Gastrocnemius medialis (tissue), 4 donors: ENCODE data around the gene DNAJC25. TPM values are rescaled to one million over a fixed set of nuclear protein-coding genes. Genes with fewer than 3 reads are reported as not detected.
A peak's percentile ranks its signal among the peaks of the same experiment; 100 is the strongest.

ENCODE experiments used
- ATAC-seq, 2 donors: fragments of 150-250 bp; one replicate each; pipeline ENCODE4 v1.9.1; 2016
- DNase-seq, 2 donors: peaks; one replicate each; pipeline ENCODE4 v3.0.0-alpha.2; 2019
- H3K27ac ChIP-seq, 4 donors: fragments of 200-600 bp; sonication (generic); 1 replicate in 1 of 4; 2 replicates in 3 of 4; pipeline ENCODE4 v1.5.1; 2016 to 2018; ENCODE audit warnings: mild to moderate bottlenecking in 2 of 4, moderate library complexity in 1 of 4
- H3K27me3 ChIP-seq, 3 donors: fragments of 200-600 bp; sonication (generic) in 2 of 3; 1 replicate in 1 of 3; 2 replicates in 2 of 3; pipeline versions ENCODE4 v1.5.1 to v1.6.0; 2016 to 2019; ENCODE audit warnings: mild to moderate bottlenecking in 1 of 3, moderate library complexity in 1 of 3
- H3K36me3 ChIP-seq, 2 donors: fragments of 200-600 bp; sonication (generic) in 1 of 2; one replicate each; pipeline ENCODE4 v1.5.1; 2017 to 2018
- H3K4me1 ChIP-seq, 2 donors: fragments of 200-600 bp; sonication (generic) in 1 of 2; one replicate each; pipeline ENCODE4 v1.5.1; 2016 to 2017; ENCODE audit warnings: mild to moderate bottlenecking in 2 of 2
- H3K4me3 ChIP-seq, 4 donors: fragments of 200-600 bp; sonication (generic) in 3 of 4; 1 replicate in 1 of 4; 2 replicates in 3 of 4; pipeline ENCODE4 v1.5.1; 2016 to 2019; ENCODE audit warnings: mild to moderate bottlenecking in 2 of 4
- H3K9me3 ChIP-seq, 3 donors: fragments of 200-600 bp; sonication (generic) in 2 of 3; 1 replicate in 1 of 3; 2 replicates in 2 of 3; pipeline ENCODE4 v1.5.1; 2016 to 2019
- POLR2A ChIP-seq, 2 donors: fragments of 450-650 bp; IDR thresholded peaks; one replicate each; pipeline ENCODE4 v1.6.1; 2017; ENCODE audit warnings: antibody characterized with exemption in 2 of 2, mild to moderate bottlenecking in 2 of 2, moderate library complexity in 2 of 2
- in situ Hi-C, 4 donors: fragments of 200-750 bp; cut with MboI; loops; one replicate each; pipeline versions ENCODE4 v1.15.0 to v1.8.0; 2017; ENCODE audit warnings: low sequenced_read_pairs in 4 of 4
- intact Hi-C: fragments of 100-400 bp; cut with DNase I; formaldehyde crosslinking; loops from one replicate; pipeline ENCODE4 v1.15.1; 2023; ENCODE audit warnings: low total_unique reads
- total RNA-seq, 4 donors: library from RNA; depleted of rRNA; stranded (reverse); fragments of >200 nt; gene quantifications; one replicate each; pipeline versions ENCODE4 v1.1.0 to v1.2.3, GENCODE V29; 2016
- TF ChIP-seq, protein P1 (sequence below), 5 experiments: fragments of 450-650 bp in 3 of 5; fragments of 200-600 bp in 2 of 5; sonication (generic) in 2 of 5; IDR thresholded peaks in 4 of 5; conservative IDR thresholded peaks in 1 of 5; 1 replicate in 4 of 5; 2 replicates in 1 of 5; pipeline ENCODE4 v1.5.1; 2016 to 2019; ENCODE audit warnings: antibody characterized with exemption in 5 of 5, mild to moderate bottlenecking in 3 of 5, moderate library complexity in 3 of 5

DNAJC25 gene
- total RNA-seq, 4 donors from 2014 or later, result 3.7 to 7.4 (median 4.9) TPM

DNA sequence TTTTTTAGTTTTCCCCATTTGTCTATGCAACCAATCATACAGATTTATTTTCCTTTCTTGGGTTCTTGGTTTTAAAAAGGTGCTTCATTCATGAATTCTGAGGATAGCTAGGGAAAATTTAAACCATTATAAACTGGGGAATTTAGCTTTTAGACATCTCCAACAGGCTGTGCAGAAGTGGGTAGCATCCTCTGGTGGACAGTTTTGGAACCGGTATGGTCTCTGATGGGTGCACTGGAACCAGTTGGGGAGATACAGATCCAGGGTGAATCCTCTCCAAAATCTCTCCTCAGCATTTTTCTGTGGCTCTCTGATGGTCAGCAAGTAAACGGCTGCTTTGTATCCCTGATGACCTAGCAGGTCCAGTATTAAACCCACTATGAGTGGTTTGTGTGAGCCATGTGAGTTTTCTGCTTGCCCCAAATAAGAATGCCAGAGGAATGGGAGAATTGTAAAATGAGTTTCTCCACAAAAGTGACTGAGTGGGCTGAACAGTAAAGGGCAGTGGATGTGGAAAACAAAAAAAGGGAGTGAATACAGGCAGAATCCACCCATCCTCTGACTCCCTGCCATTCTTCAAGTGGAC lies 9.1 kb upstream of the DNAJC25 start:
- Histone ChIP-seq H3K4me3 (no peak overlapping the region), H3K9me3 (no peaks in the 10 kb centered on the region), H3K4me1 (no peaks in the 10 kb centered on the region), H3K27ac (no peak overlapping the region), H3K27me3 (no peaks in the 10 kb centered on the region), H3K36me3 (no peaks in the 10 kb centered on the region)
- intact Hi-C loops, result no loop called here
- peak in 1 of 2 donors; percentile 17 for DNase-seq
- peak in 1 of 2 donors; percentile 55 for ATAC-seq
- TF ChIP-seq POLR2A (IDR thresholded peaks at IDR 0.05), result no peak
- TF ChIP-seq, protein P1, sequence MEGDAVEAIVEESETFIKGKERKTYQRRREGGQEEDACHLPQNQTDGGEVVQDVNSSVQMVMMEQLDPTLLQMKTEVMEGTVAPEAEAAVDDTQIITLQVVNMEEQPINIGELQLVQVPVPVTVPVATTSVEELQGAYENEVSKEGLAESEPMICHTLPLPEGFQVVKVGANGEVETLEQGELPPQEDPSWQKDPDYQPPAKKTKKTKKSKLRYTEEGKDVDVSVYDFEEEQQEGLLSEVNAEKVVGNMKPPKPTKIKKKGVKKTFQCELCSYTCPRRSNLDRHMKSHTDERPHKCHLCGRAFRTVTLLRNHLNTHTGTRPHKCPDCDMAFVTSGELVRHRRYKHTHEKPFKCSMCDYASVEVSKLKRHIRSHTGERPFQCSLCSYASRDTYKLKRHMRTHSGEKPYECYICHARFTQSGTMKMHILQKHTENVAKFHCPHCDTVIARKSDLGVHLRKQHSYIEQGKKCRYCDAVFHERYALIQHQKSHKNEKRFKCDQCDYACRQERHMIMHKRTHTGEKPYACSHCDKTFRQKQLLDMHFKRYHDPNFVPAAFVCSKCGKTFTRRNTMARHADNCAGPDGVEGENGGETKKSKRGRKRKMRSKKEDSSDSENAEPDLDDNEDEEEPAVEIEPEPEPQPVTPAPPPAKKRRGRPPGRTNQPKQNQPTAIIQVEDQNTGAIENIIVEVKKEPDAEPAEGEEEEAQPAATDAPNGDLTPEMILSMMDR (IDR thresholded peaks at IDR 0.05 in 4 of 5, conservative IDR thresholded peaks at IDR 0.05 in 1 of 5), result peak; percentile 43 to 92 (median 56)
- in situ Hi-C loops, result no loop called here

DNA sequence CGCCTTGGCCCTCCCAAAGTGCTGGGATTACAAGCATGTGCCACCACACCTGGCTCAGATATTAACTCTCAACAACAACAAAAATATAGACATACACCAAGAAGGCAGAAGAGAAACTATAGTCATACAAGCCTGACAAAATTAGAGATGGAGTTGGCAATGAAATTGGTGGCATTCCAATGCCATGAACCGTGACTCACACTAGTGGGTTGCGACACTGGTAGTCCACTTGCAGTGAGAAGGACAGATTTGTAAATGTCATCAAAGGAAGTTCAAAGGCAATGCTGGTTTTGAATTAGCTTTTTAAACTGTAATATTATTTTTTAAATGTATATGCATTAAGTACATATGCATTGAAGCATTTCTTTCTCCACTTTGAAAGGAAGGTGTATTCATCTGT lies 8.5 kb upstream of the DNAJC25 start:
- peak in 1 of 2 donors; percentile 55 for DNase-seq
- H3K4me1 ChIP-seq, result no peaks in the 10 kb centered on the region
- no peak for TF ChIP-seq POLR2A (IDR thresholded peaks at IDR 0.05)
- TF ChIP-seq, protein P1 (IDR thresholded peaks at IDR 0.05 in 4 of 5, conservative IDR thresholded peaks at IDR 0.05 in 1 of 5), result no peak
- H3K36me3 ChIP-seq, result no peaks in the 10 kb centered on the region
- H3K4me3 ChIP-seq, result no peak overlapping the region
- in situ Hi-C loops (no loop called here), intact Hi-C loops (no loop called here)
- no peaks in the 10 kb centered on the region for H3K27me3 ChIP-seq
- no peaks in the 10 kb centered on the region for H3K9me3 ChIP-seq
- H3K27ac ChIP-seq, result no peak overlapping the region
- peak; percentile 86 to 97 for ATAC-seq

DNA sequence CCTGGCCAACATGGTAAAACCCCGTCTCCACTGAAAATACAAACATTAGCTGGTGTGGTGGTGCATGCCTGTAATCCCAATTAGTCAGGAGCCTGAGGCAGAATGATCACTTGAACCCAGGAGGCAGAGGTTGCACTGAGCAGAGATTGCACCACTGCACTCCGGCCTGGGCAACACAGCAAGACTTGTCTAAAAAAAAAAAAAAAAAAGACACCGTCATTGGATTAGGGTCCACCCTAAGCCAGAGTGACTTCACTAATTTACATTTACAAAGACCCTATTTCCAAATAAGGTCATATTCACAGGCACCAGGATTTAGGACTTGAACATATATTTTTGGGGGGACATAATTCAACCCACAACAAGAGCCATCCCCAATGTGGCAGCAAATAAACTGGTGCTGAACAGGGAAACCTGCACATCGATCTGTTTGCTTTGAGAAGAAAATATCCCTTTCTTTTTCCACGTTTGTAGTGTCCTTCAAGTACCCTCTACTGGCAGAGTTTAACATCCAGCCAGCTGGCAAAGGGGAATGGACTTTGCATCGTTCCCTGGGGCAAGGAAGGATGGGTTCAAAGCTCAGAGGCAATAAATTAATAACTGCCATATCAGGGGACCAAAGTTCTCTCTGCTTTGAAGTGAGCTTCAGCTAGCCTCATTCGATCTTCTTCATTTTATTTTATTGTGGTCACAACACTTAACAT lies 3.7 kb upstream of the DNAJC25 start:
- Histone ChIP-seq H3K9me3 (no peaks in the 10 kb centered on the region), H3K4me1 (peaks cover 12 to 15% of the 10 kb centered on the region in 2 donors), H3K4me3 (no peak overlapping the region), H3K27ac (no peak overlapping the region), H3K36me3 (no peaks in the 10 kb centered on the region), H3K27me3 (no peaks in the 10 kb centered on the region)
- ATAC-seq (no peak), DNase-seq (no peak)
- TF ChIP-seq, protein P1 (IDR thresholded peaks at IDR 0.05 in 4 of 5, conservative IDR thresholded peaks at IDR 0.05 in 1 of 5), result no peak
- TF ChIP-seq POLR2A (IDR thresholded peaks at IDR 0.05), result no peak
- intact Hi-C loops, result no loop called here
- in situ Hi-C loops, result loop anchor here in 2 of 4 donors (25.0 kb wide), 2 partner anchors 110 to 1585 kb away; partner anchors contain the start of genes FKBP15 (in 1 of the 2) and SLC31A1 (in 1 of the 2)

DNA sequence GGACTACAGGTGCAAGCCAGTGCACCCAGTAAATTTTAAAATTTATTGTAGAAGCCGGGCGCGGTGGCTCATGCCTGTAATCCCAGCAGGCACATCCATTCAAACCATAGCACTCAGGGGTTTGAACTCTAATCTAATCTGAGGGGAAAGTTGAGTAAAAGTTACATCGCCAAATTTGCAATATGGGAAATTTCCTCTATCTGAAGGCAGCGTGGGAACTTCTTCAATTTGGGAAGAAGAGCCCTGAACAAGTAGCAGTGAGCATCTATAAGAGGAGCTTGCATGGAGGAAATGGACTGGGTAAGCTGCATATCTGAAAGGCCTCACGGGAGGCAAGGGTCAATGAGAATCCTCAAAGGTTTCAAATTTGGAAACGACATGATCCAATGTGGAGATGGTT lies 2.7 kb upstream of the DNAJC25 start:
- no peaks in the 10 kb centered on the region for H3K9me3 ChIP-seq

More for the DNA sequence above, 2.7 kb upstream of the DNAJC25 start:
- no peak for TF ChIP-seq POLR2A (IDR thresholded peaks at IDR 0.05)
- TF ChIP-seq, protein P1 (IDR thresholded peaks at IDR 0.05 in 4 of 5, conservative IDR thresholded peaks at IDR 0.05 in 1 of 5), result no peak
- Histone ChIP-seq H3K4me1 (peaks cover 22 to 25% of the 10 kb centered on the region in 2 donors), H3K27me3 (no peaks in the 10 kb centered on the region), H3K4me3 (no peak overlapping the region), H3K27ac (no peak overlapping the region), H3K36me3 (no peaks in the 10 kb centered on the region)
- DNase-seq, result no peak
- in situ Hi-C loops (loop anchor here in 2 of 4 donors (25.0 kb wide), 2 partner anchors 109 to 1584 kb away; partner anchors contain the start of genes FKBP15 (in 1 of the 2) and SLC31A1 (in 1 of the 2)), intact Hi-C loops (no loop called here)
- no peak for ATAC-seq
